Caco-2 (cell line): ENCODE measurements around the gene TNS3. TPM values are rescaled to one million over a fixed set of nuclear protein-coding genes. Genes with fewer than 3 reads are reported as not detected.
A peak's percentile ranks its signal among the peaks of the same experiment; 100 is the strongest.

Experiments
- BruUV-seq: library from RNA; stranded (reverse); fragments of 400-500 nt; replicated peaks from 2 replicates; lab custom pipeline; 2021; lab: Mats Ljungman, UMichigan
- CTCF ChIA-PET: fragments of 300-600 bp; sonication (Branson Sonifier 250); formaldehyde crosslinking; loops from one replicate; lab custom pipeline; 2022; ENCODE audit warnings: antibody characterized with exemption; lab: Charles Lee
- POLR2A ChIA-PET: fragments of 300-600 bp; sonication (Branson Sonifier 250); formaldehyde crosslinking; loops from one replicate; lab custom pipeline; 2022; ENCODE audit warnings: antibody characterized with exemption; lab: Charles Lee
- DNase-seq, 2 experiments: peaks; one replicate each; pipeline versions ENCODE4 v3.0.0 to v3.0.0-alpha.2; 2020 to 2022
- H3K27me3 ChIP-seq: replicated peaks from 2 replicates; pipeline ENCODE4 v1.6.0; 2011; ENCODE audit warnings: low read length; ENCODE audit not compliant: control insufficient read depth, insufficient read depth
- H3K36me3 ChIP-seq: 2 replicates; pipeline ENCODE4 v1.5.1; 2011; ENCODE audit warnings: low read length; ENCODE audit not compliant: control insufficient read depth, insufficient read depth
- H3K4me1 ChIP-seq: fragments of 250-450 bp; sonication (Bioruptor Pico); 2 replicates; pipeline ENCODE4 v1.5.1; 2020; ENCODE audit warnings: mild to moderate bottlenecking
- H3K4me3 ChIP-seq: 2 replicates; pipeline ENCODE4 v1.5.1; 2011; ENCODE audit warnings: low read depth, mild to moderate bottlenecking, control low read depth, low read length
- H3K9me3 ChIP-seq: fragments of 250-450 bp; sonication (Bioruptor Pico); 2 replicates; pipeline ENCODE4 v1.5.1; 2020; ENCODE audit warnings: mild to moderate bottlenecking, moderate library complexity
- H3K27ac Mint-ChIP-seq: one replicate; pipeline ENCODE4 v1.8.0; 2022; ENCODE audit warnings: mixed read lengths; ENCODE audit not compliant: unreplicated experiment
- H3K27me3 Mint-ChIP-seq: one replicate; pipeline ENCODE4 v1.8.0; 2022; ENCODE audit warnings: mixed read lengths; ENCODE audit not compliant: insufficient read depth, unreplicated experiment
- H3K36me3 Mint-ChIP-seq: one replicate; pipeline ENCODE4 v1.8.0; 2022; ENCODE audit warnings: mild to moderate bottlenecking, mixed read lengths; ENCODE audit not compliant: insufficient read depth, unreplicated experiment
- H3K4me1 Mint-ChIP-seq: one replicate; pipeline ENCODE4 v1.8.0; 2022; ENCODE audit warnings: low read depth, mixed read lengths; ENCODE audit not compliant: unreplicated experiment
- H3K4me3 Mint-ChIP-seq: one replicate; pipeline ENCODE4 v1.8.0; 2022; ENCODE audit warnings: mild to moderate bottlenecking, moderate library complexity, mixed read lengths; ENCODE audit not compliant: unreplicated experiment
- H3K9me3 Mint-ChIP-seq: one replicate; pipeline ENCODE4 v1.8.0; 2022; ENCODE audit warnings: mixed read lengths; ENCODE audit not compliant: unreplicated experiment
- intact Hi-C: fragments of 100-400 bp; cut with micrococcal nuclease; formaldehyde crosslinking; loops from one replicate; pipeline ENCODE4 v1.10.0; 2022; ENCODE audit not compliant: unreplicated experiment
- total RNA-seq: library from RNA; stranded (reverse); gene quantifications from 2 replicates; pipeline ENCODE4 v1.2.3, GENCODE V29; 2022
- TF ChIP-seq, protein P1 (sequence below), 2 experiments: fragments of 200-600 bp in 1 of 2; IDR thresholded peaks; 1 replicate in 1 of 2; 2 replicates in 1 of 2; pipeline versions ENCODE4 v1.5.1 to v1.8.0; 2011 to 2022; ENCODE audit warnings: antibody characterized with exemption in 1 of 2, control low read depth in 1 of 2, inconsistent platforms in 1 of 2, low read depth in 1 of 2, low read length in 1 of 2, mild to moderate bottlenecking in 1 of 2, moderate library complexity in 1 of 2; ENCODE audit not compliant: insufficient read depth in 1 of 2, severe bottlenecking in 1 of 2, unreplicated experiment in 1 of 2

TNS3 gene
- total RNA-seq, 1 experiment from 2014 or later, result 263 TPM

DNA sequence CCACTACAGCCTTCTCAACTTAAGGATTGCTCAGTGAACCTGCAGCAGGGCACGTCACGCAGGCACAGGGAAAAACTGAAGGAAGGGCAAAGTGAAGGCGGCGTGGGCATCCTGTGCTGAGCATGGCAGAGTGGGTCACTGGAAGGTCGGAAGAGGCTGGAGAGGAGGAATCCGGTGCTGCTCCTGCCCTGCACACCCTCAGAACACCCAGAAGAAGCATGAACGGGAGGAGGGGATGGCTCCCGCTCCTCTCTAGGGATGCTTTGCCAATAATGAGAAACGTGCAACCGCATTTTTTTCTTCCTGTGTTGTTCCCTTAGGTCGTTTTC lies 175.1 kb downstream of the TNS3 start:
- H3K27ac Mint-ChIP-seq, result peak overlapping the region; percentile 25
- intact Hi-C loops, result no loop called here
- BruUV-seq, result no TSS peak
- POLR2A ChIA-PET, result no interaction called here
- H3K36me3 Mint-ChIP-seq, result peaks cover 99% of the 10 kb centered on the region
- no peak overlapping the region for H3K4me3 ChIP-seq
- H3K36me3 ChIP-seq, result peaks cover 3% of the 10 kb centered on the region; the same call in 1 of the 2 replicates
- H3K4me3 Mint-ChIP-seq, result no peak overlapping the region
- DNase-seq, result peak in 1 of 2 experiments; percentile 5
- no peaks in the 10 kb centered on the region for H3K9me3 ChIP-seq
- no peaks in the 10 kb centered on the region for H3K27me3 Mint-ChIP-seq
- TF ChIP-seq, protein P1, sequence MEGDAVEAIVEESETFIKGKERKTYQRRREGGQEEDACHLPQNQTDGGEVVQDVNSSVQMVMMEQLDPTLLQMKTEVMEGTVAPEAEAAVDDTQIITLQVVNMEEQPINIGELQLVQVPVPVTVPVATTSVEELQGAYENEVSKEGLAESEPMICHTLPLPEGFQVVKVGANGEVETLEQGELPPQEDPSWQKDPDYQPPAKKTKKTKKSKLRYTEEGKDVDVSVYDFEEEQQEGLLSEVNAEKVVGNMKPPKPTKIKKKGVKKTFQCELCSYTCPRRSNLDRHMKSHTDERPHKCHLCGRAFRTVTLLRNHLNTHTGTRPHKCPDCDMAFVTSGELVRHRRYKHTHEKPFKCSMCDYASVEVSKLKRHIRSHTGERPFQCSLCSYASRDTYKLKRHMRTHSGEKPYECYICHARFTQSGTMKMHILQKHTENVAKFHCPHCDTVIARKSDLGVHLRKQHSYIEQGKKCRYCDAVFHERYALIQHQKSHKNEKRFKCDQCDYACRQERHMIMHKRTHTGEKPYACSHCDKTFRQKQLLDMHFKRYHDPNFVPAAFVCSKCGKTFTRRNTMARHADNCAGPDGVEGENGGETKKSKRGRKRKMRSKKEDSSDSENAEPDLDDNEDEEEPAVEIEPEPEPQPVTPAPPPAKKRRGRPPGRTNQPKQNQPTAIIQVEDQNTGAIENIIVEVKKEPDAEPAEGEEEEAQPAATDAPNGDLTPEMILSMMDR (IDR thresholded peaks at IDR 0.05; ENCODE audit: insufficient read depth in 1 of 2, low read depth in 1 of 2, low read length in 1 of 2, severe bottlenecking in 1 of 2, unreplicated experiment in 1 of 2), result no peak
- no peaks in the 10 kb centered on the region for H3K27me3 ChIP-seq
- peaks cover 11% of the 10 kb centered on the region for H3K4me1 Mint-ChIP-seq
- no peaks in the 10 kb centered on the region for H3K9me3 Mint-ChIP-seq
- CTCF ChIA-PET, result no interaction called here
- no peaks in the 10 kb centered on the region for H3K4me1 ChIP-seq

DNA sequence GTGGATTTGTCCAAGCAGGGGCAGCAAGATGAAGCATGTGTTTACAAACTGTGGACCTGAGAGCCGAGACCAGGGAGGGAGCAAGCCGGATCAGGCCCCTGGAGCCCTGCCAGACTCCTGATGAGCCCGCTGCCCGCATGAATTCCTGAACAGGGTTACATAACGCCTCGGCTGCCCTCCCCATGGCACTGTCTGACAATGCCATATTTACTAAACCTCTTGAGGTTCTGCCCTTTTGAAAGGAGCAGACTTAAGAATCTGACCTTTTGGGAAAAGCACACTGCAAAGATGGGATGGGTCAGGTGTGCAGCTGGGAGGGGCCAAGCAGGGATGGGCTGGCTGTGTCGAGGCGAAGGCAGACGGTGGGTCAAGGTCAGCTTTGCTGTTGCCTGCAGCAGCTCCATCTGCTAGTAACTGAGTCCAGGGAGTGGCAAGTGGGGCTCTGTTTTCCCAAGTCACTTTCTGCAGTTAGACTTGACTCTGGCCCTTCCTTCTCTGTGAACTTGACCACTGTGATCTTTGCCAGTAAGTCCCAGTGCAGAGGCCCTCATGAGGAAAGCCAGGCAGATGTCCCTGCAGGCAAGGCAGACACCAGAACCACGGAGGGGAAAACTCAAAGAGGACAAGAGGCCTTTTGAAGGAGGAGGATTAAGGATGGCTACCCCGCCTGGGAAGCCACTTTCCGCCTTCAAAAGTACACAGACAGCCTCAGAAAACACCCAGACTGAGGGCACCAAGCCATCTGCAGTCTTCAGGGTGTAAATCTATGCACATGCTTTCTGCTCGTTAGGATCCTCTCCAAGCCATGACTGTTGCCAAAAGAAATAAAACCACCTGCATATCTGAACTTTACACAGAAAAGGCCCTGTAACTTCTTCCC lies 175.8 kb downstream of the TNS3 start:
- DNase-seq, result peak in 1 of 2 experiments; percentile 25
- peaks cover 11% of the 10 kb centered on the region for H3K4me1 Mint-ChIP-seq
- Histone ChIP-seq H3K36me3 (peaks cover 3% of the 10 kb centered on the region; the same call in 1 of the 2 replicates), H3K4me1 (no peaks in the 10 kb centered on the region), H3K27me3 (no peaks in the 10 kb centered on the region), H3K9me3 (no peaks in the 10 kb centered on the region), H3K4me3 (no peak overlapping the region)
- H3K9me3 Mint-ChIP-seq, result no peaks in the 10 kb centered on the region
- peak overlapping the region; percentile 25 for H3K27ac Mint-ChIP-seq
- TF ChIP-seq, protein P1 (IDR thresholded peaks at IDR 0.05; ENCODE audit: insufficient read depth in 1 of 2, low read depth in 1 of 2, low read length in 1 of 2, severe bottlenecking in 1 of 2, unreplicated experiment in 1 of 2), result no peak
- intact Hi-C loops, result no loop called here
- POLR2A ChIA-PET, result no interaction called here
- CTCF ChIA-PET, result no interaction called here
- no peak overlapping the region for H3K4me3 Mint-ChIP-seq
- no peaks in the 10 kb centered on the region for H3K27me3 Mint-ChIP-seq
- BruUV-seq, result no TSS peak
- H3K36me3 Mint-ChIP-seq, result peaks cover 99% of the 10 kb centered on the region

DNA sequence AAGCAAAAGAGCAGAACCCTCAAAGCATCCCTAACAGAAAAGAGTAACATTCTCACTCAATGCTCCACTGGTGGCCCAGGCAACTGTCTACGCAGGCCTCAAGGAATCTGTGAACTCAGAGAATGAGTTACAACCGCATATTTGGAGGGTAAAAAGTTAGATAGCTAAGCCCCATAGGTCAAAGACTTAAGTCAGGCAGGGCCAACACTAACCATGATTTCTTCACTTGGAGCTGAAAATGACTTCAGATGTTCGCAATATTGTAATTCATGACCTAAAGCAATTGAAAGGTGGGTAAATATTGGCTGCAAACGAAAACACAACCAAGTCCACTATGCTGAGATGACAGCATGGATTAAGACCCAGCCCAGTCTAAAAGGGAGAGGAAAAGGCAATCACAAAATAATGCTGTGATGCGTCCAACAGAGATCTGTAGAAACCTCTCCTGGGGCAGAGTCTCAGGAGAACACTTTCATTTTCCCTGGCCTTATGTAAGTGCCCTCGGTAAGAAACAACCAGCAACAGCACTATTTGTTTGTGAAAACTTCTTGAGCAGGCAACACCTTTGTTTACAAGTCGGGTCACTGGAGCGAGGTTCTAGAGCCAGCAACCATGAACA lies 176.5 kb downstream of the TNS3 start:
- DNase-seq, result peak in 1 of 2 experiments; percentile 3
- H3K36me3 ChIP-seq, result peaks cover 4% of the 10 kb centered on the region; the same call in 1 of the 2 replicates
- intact Hi-C loops, result no loop called here
- H3K4me1 ChIP-seq, result no peaks in the 10 kb centered on the region
- BruUV-seq, result no TSS peak
- ChIA-PET POLR2A (no interaction called here), CTCF (no interaction called here)
- TF ChIP-seq, protein P1 (IDR thresholded peaks at IDR 0.05; ENCODE audit: insufficient read depth in 1 of 2, low read depth in 1 of 2, low read length in 1 of 2, severe bottlenecking in 1 of 2, unreplicated experiment in 1 of 2), result no peak
- H3K4me3 Mint-ChIP-seq, result no peak overlapping the region
- no peak overlapping the region for H3K27ac Mint-ChIP-seq
- H3K27me3 Mint-ChIP-seq, result no peaks in the 10 kb centered on the region
- H3K36me3 Mint-ChIP-seq, result peaks cover 99% of the 10 kb centered on the region
- H3K9me3 Mint-ChIP-seq, result no peaks in the 10 kb centered on the region
- H3K27me3 ChIP-seq, result no peaks in the 10 kb centered on the region
- no peaks in the 10 kb centered on the region for H3K9me3 ChIP-seq
- peaks cover 11% of the 10 kb centered on the region for H3K4me1 Mint-ChIP-seq
- H3K4me3 ChIP-seq, result no peak overlapping the region
